ENCODE results near the gene HEATR3.

The HEATR3 gene

DNA sequence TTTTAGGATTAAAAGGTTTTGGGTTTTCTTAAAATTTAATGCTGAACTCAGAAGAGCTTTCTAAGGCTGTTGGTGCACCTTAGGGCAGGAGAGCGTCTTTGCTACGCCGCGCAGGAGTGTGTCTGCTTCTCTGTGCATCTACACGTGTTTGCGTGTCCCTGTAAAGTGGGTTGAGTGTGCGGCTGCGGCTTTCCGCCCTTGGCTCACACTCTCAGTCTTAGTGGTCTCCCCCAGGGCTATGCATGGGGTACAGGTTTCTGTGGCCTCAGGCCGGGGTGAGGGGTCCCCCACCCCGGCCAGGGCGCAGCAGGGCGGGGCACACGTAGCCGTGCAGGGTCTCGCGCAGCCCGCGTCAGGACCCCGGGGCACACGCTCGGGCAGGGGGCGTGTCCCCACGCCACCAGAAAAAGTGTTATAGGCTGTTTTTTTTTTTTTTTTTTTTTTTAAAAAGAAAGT, 86.6 kb downstream of the HEATR3 start:
- DNase-seq (ENCODE audit: extremely low read depth in 1 of 2, low read depth in 1 of 2), result peak; percentile 62 to 83

GRCh38 chr16:50152807-50153595, 87.2 kb downstream of the HEATR3 start, which contains the start of gene TENT4B:
TENT4B (plus strand) TSS chr16:50153306; CDS start chr16:50153622, 316 bp downstream.
- peak; percentile 68 to 75 for DNase-seq (ENCODE audit: extremely low read depth in 1 of 2, low read depth in 1 of 2)

- DNase-seq (ENCODE audit: extremely low read depth in 1 of 2, low read depth in 1 of 2), result no peak
Observed at GRCh38 chr16:50153596-50154419, 88.0 kb downstream of the HEATR3 start.

- DNase-seq (ENCODE audit: extremely low read depth in 1 of 2, low read depth in 1 of 2), result no peak
Observed at GRCh38 chr16:50154420-50154950, 88.7 kb downstream of the HEATR3 start.

GRCh38 chr16:50155925-50156324, 90.2 kb downstream of the HEATR3 start:
- no peak for DNase-seq (ENCODE audit: extremely low read depth in 1 of 2, low read depth in 1 of 2)

All from stimulated activated CD8-positive, alpha-beta memory T cell treated with anti-CD3 and anti-CD28 coated beads, Interleukin-7, amount 100 ng/mL, for 48 hours (primary cell).